AG09309 (cell line): Measurements from ENCODE around the gene C9orf57.
"Not testable (repeated sequence)": the region's sequence is repeated elsewhere in the genome, so short reads cannot be mapped to it uniquely, and the experiment has no call there.

ENCODE experiments used
- DNase-seq: peaks from one replicate; pipeline ENCODE4 v3.0.0-alpha.2; 2010; ENCODE audit warnings: low read depth
- H3K4me3 ChIP-seq: 2 replicates; pipeline ENCODE4 v1.5.1; 2011; ENCODE audit warnings: mild to moderate bottlenecking, low read depth, low read length, moderate library complexity; ENCODE audit not compliant: control insufficient read depth
- CTCF ChIP-seq: IDR thresholded peaks from 2 replicates; pipeline ENCODE4 v1.5.1; 2011; ENCODE audit warnings: mild to moderate bottlenecking, low read depth, low read length, inconsistent platforms; ENCODE audit not compliant: insufficient read depth, control insufficient read depth; ENCODE audit errors: missing control alignments

The C9orf57 gene

GRCh38 chr9:72029986-72030385 is 30.4 kb downstream of the C9orf57 start:
- no peak overlapping the region for H3K4me3 ChIP-seq
- TF ChIP-seq CTCF = no peak
- DNase-seq = no peak

GRCh38 chr9:72025906-72026305 is 34.5 kb downstream of the C9orf57 start:
- H3K4me3 ChIP-seq = no peak overlapping the region
- DNase-seq = no peak
- TF ChIP-seq CTCF = no peak

GRCh38 chr9:72023596-72023995 is 36.8 kb downstream of the C9orf57 start:
- no peak overlapping the region for H3K4me3 ChIP-seq
- TF ChIP-seq CTCF = no peak
- no peak for DNase-seq

- peak; percentile 92 for DNase-seq
- H3K4me3 ChIP-seq = no peak overlapping the region
- no peak for TF ChIP-seq CTCF
Measured at GRCh38 chr9:72022841-72023240, 37.6 kb downstream of the C9orf57 start.

- TF ChIP-seq CTCF = no peak
- no peak for DNase-seq
- H3K4me3 ChIP-seq = no peak overlapping the region
Measured at GRCh38 chr9:72013292-72013760, 47.1 kb downstream of the C9orf57 start.

GRCh38 chr9:72012646-72013045 is 47.8 kb downstream of the C9orf57 start:
- no peak overlapping the region for H3K4me3 ChIP-seq
- no peak for DNase-seq
- TF ChIP-seq CTCF = no peak

- H3K4me3 ChIP-seq, DNase-seq: not testable (repeated sequence)
Measured at GRCh38 chr9:72007726-72008125, 52.7 kb downstream of the C9orf57 start.
